NCI-H128 (cell line): ENCODE results near the gene FGF21.
"Not testable (repeated sequence)": the region's sequence is repeated elsewhere in the genome, so short reads cannot be mapped to it uniquely, and the experiment has no call there.

Source experiments
- DNase-seq: peaks from one replicate; lab custom pipeline; 2025; ENCODE audit not compliant: unreplicated experiment; lab: John Stamatoyannopoulos, UW

The FGF21 gene

GRCh38 chr19:48786422-48786821 lies 31.1 kb downstream of the FGF21 start:
- DNase-seq, result not testable (repeated sequence)

- DNase-seq, result not testable (repeated sequence)
These were observed 32.0 kb downstream of the FGF21 start for GRCh38 chr19:48787331-48787730.

GRCh38 chr19:48793271-48793670 lies 37.9 kb downstream of the FGF21 start:
- no peak for DNase-seq

- no peak for DNase-seq
These were observed 39.0 kb downstream of the FGF21 start for GRCh38 chr19:48794291-48794690.

GRCh38 chr19:48795055-48795684 lies 39.8 kb downstream of the FGF21 start:
- DNase-seq, result peak; percentile 94

- DNase-seq, result no peak
These were observed 40.4 kb downstream of the FGF21 start for GRCh38 chr19:48795685-48796070.

- no peak for DNase-seq
These were observed 41.2 kb downstream of the FGF21 start for GRCh38 chr19:48796298-48797083.

- DNase-seq, result no peak
These were observed 41.8 kb downstream of the FGF21 start for GRCh38 chr19:48797103-48797502.

GRCh38 chr19:48798937-48799336 lies 43.6 kb downstream of the FGF21 start:
- DNase-seq, result no peak

GRCh38 chr19:48799358-48800300 lies 44.3 kb downstream of the FGF21 start:
- no peak for DNase-seq

- DNase-seq, result no peak
These were observed 47.3 kb downstream of the FGF21 start for GRCh38 chr19:48802623-48803022.

GRCh38 chr19:48804496-48804895 lies 49.2 kb downstream of the FGF21 start:
- DNase-seq, result no peak

GRCh38 chr19:48805452-48805851 lies 50.1 kb downstream of the FGF21 start:
- no peak for DNase-seq

- no peak for DNase-seq
These were observed 51.1 kb downstream of the FGF21 start for GRCh38 chr19:48806518-48806817.

GRCh38 chr19:48806818-48807589 lies 51.7 kb downstream of the FGF21 start:
- no peak for DNase-seq

GRCh38 chr19:48807590-48808308 lies 52.4 kb downstream of the FGF21 start:
- no peak for DNase-seq
